Activated gamma-delta T cell treated with Interleukin-2 at 50 U/mL for 16 hours (primary cell): ENCODE data around the gene ASB6.

Experiments used
- DNase-seq: peaks from one replicate; pipeline ENCODE4 v3.0.0-alpha.2; 2020

The ASB6 gene

GRCh38 chr9:129624168-129624759, 17.7 kb downstream of the ASB6 start:
- peak; percentile 61 for DNase-seq

GRCh38 chr9:129623331-129623730, 18.6 kb downstream of the ASB6 start:
- DNase-seq = no peak

GRCh38 chr9:129620669-129621295, 21.2 kb downstream of the ASB6 start, which contains the start of gene C9orf50:
TSS of gene C9orf50 (minus strand) at chr9:129621101. CDS start at chr9:129620574, 527 bp downstream.
- no peak for DNase-seq

DNA sequence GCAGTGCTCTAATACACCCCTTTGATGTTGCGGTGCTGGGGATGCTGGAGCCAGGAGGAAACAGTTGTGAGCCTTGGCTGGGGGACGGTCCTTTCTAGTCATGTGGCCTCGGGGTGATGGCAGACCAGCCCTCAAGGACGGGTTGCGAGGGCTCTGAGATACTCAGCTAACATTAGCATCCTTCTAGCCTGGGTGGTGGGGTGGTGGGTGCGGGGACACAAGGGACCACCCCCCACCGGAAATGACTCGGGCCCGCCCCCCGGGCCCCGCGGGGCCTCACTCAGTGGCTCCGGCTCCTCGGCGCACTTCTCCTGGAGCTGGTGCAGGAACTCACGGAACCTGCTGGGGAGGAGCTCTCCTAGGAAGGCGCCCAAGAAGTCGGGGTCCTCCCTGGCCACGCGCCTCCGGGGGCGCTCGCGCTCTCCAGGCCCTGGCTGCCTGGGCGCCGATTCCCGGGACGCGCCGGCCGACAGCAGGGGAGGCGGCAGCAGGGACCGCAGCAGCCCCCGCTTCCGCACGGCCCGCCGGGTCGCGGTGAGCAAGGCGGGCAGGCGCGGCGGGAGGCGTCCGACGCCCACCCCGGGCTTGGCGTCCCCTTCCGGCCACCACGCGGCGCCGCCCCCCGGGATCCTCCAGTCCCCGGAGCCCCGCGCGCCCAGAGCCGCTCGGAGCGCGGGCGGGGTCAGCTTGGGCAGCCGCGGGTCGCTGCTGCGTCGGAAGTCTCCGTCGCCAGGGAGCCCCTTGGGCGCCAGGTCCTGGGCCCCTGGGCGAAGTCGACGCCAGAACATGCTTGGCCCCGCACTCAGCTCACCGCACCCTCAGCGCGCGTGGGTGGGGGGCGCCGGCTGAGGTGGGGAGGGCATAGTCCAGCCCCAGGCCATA, 21.9 kb downstream of the ASB6 start:
- no peak for DNase-seq

- no peak for DNase-seq
Measured at GRCh38 chr9:129617167-129617566, 24.8 kb downstream of the ASB6 start.

DNA sequence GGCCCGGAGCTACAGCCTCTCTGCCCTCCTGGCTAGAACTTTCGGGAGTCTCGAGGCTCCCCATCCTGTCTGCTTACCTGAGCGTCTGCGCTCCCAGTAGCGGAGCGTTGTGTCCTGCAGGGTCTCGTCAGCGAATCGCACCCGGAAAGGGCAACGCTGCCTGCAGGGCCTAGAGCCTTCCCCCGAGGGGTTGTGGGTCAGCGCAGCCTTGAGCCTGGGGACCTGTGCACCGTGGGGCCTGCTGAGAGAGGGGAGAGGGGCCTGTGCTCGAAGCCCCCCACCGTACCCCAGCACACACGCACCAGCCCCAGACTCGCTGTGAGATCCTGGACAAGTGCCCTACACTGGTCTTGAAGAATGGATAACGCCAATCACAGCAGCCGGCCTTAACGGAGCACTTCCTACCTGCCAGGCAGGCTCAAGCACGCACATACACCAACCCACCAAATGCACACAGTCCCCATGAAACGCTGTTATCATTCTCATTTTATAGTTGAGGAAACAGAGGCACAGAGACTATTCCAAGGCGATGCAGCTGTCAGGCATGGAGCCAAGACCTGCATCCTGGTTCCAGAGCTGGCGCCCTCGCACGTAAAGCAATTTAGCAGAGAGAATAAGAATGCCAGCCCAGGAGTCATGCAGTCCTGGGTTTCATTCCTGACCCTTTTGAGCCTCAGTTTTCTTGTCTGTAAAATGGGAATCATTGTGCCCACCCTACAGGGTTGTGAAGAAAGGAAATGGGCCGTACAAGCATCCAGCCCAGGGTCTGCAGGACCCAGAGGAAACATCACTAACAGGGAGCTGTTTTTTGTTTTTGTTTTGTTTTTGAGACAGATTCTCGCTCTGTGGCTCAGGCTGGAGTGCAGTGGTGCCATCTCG, 26.3 kb downstream of the ASB6 start:
- DNase-seq = no peak

DNA sequence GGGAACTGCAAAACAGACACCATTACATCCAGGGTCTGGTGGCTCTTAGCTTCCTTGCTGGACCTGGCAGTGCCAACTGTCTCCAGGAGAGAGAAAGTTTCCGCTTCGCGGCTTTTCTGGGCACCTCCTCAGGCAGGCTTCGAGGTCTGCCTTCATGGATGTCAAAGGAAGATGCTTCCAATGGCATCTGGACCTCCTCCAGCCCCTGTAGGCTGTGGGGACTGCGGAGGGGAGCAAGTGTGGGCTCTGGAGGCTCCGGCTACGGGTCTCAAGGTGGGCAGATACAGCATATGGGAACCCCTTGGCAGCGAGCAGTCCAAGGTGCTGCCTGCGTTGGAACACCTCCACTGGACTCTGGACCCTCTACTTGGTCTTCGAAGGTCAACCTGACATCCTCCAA, 27.0 kb downstream of the ASB6 start:
- no peak for DNase-seq

- no peak for DNase-seq
Measured at GRCh38 chr9:129613520-129614175, 28.3 kb downstream of the ASB6 start.

- DNase-seq = no peak
Measured at GRCh38 chr9:129612815-129613519, 29.0 kb downstream of the ASB6 start.

- DNase-seq = no peak
Measured at GRCh38 chr9:129612123-129612522, 29.8 kb downstream of the ASB6 start.

- no peak for DNase-seq
Measured at GRCh38 chr9:129611307-129611800, 30.6 kb downstream of the ASB6 start.

DNA sequence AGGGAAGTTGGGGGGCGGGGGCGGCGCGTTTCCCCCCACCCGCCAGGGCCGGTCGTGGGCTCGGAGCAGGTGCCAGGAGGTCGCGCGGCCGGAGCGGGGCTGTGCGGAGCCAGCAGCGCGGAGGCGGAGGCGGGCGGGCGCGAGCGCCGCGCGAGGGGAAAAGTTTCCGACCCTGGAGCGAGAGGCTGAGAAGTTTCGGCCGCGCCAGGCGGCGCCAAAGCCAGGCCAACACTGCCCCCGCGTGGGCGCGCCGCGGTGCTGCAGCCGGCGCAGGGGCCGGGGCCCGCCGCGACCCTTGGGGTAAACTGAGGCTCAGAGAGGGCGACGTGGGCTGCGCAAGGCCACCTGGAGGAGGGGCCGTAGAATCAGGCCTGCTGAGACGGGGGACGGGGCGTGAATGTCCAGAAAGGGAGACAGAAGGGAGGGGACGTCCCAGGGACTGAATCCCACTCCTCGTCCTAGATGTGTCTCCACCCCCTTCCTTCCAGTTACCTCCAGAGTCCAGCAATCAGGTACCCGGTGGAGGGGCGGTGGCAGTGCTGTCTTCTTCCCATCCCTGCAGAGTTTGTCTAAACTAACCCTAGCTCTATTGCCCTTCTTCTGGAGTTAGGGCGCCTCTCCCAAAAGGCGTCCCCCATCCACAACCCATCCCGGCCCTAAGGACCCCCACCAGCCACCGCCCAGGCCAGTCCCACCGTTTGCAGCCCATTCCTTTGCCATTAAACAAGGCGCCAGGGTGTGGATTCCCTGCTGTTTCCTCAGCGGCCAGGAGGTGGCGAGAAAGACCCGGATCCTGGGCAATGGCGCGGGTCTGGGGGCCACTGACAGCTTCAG, 31.3 kb downstream of the ASB6 start:
- DNase-seq = peak; percentile 70

GRCh38 chr9:129610213-129610472, 31.8 kb downstream of the ASB6 start:
- DNase-seq = no peak

DNA sequence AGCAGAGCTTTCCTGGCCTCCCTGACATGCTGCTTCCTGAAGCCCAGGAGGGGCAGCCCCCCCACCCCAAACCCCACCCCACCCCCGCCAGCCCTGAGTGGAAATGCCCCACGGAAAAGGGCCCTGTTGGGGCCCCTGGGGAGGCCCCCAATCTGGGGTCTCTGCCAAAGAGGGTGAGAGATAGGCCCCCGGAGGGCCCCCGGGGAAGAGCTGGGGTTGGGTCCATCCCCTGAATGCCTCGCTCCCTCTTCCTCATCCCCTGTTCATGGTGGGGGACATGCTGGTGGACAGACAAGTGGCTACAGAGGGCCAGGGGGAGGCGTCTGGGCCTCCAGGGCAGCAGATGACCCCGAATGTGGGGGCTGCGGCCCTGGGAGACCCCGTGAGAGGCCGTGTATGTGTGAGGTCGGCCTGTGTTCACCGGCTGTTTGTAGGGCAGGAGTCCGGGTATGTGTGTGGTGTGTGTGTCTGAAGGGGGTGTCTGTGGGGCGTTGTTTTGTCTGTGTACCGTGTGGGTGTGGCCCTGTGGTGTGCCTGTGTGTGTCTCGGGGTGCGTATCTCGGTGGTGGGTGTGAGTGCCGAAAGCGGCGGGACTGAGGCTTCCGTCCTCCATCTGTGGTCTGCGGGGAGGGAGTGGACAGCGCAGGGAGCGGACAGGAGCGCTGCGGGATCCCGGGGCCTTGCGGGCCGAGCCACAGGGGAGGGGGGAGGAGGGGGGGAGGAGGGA, 32.3 kb downstream of the ASB6 start:
- peak; percentile 78 for DNase-seq

DNA sequence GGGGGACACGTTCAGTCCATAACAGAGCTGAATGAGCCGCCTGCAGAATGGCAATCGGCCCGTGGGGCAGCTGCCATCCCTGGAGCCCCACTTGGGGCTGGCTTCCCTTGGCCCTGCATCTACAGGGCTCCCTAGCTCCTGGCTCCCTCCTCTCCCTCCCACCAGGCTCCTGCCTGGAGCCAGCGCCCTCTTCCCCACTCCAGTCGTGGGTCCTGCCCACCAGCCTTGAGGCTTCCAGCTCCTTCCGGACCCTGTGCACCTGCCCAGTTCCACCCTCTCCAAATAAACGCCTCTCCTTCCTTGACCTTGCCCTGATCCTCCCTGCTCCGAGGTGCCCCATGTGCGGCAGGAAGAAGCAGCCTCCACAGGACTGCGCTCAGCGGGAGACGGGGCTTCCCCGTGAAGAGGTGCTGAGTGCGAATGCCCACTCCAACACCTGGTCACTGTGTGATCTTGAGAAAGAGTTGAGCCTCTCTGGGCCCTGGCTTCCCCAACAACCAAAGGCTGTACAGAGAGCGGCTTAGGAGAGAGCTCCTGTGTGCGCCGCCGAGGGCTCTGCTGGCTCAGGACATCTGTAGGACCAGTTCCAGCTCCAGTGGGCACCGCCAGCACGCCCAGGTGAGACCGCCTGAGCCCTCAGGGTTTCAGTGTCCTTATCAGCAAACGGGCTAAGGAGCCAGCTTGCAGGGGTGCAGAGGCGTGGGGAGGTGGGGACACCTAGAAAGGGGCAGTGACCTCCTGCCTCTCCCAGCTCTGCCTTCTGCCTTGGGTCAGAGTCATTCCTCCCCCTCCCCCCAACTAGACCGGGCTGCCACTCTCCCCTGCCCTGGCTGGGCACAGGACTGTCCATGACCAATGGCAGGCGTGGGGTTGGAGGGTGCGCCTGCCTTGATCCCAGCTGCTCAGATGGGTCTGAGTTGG, 33.1 kb downstream of the ASB6 start:
- DNase-seq = no peak

- DNase-seq = no peak
Measured at GRCh38 chr9:129607027-129607387, 34.9 kb downstream of the ASB6 start.

GRCh38 chr9:129606161-129607026, 35.6 kb downstream of the ASB6 start:
- no peak for DNase-seq

- DNase-seq = no peak
Measured at GRCh38 chr9:129604766-129605163, 37.2 kb downstream of the ASB6 start.
